Right hindlimb (tissue), 1 donor: ENCODE data around the gene COL25A1.
"Not testable (repeated sequence)": the region's sequence is repeated elsewhere in the genome, so short reads cannot be mapped to it uniquely, and the experiment has no call there.

ENCODE experiments used
- DNase-seq: peaks from one replicate; pipeline ENCODE4 v3.0.0-alpha.2; 2018

Gene COL25A1

DNA sequence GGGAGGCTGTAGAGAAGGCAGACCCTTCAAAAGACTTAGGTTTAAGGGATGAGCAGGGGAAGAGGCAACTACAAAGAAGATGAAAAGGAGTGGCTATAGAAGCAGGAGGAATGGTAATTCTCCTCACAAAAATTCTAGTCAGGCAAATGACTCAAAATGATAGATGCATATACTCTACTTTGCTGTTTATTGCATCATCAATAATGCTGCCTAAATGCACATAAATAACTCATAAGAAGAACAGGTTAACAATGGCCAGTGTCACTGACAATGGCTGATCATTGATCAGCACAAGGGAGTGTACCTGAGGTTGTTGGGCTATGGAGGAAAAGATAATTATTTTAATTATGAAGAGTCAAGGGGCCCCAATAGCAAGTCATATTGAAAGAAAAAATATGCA, 354.9 kb downstream of the COL25A1 start:
- no peak for DNase-seq

DNA sequence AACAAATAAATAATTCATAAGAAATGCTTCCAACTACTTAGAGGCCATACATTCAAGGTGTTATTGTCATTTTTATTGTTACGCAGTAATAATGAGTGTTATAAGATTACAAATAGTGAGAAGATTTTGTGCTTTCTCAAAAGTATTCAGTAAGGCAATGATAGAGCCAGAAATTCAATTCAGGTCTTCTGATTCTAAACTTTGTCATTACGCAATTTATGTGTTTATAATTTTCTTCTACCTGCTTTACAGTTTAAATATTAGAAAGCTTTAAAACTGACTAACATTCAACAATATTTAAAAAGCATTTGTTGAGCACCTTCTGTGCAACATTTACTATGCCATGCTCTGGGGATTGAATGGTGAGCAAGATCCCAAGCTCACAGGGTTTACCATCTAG, 356.2 kb downstream of the COL25A1 start:
- no peak for DNase-seq

DNA sequence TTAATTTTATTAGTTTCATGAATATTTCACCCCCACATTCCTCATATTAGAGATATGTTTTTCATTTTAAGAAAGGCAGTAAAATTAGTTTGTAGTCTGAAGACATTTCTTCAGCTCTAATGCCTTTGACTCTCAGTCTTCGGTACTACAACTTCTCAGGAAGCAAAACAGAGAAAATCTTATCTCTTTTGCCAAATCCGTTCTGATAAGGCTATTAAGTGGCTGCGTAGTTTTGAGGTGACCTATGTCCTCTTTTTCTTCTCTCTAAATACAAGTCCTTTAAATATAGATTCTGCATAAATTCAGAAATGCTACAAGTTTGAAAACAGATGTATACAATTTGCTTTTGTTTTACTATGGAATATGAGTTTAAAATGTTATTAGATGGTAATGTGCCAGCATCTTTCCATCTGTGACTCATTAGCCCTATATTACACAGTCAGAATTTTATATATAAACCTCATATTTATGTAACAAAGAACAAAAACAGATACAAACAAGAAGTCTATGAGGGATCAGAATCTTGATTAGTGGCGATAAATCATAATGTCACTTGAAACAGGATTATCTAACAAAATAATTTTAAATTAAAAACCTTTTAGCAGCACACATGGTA, 358.4 kb downstream of the COL25A1 start:
- DNase-seq: no peak

DNA sequence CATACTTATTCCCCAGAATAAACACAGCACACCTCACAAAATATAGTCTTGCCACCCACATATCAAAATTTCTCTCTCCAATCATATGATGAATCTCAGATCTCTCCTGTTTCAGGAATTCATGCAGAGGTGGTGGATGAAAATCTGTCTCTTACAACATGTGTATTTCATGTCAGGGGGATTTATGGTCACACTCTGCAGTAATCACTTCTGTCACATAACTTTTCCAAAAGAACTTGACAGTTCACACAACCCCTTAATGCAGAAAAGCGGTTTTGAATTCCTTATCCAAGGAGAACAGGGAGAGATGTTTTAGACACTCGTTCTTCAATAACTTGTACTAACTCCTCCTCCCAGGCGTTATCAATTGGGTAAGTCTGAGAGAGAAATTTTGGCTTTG, 359.1 kb downstream of the COL25A1 start:
- no peak for DNase-seq

DNA sequence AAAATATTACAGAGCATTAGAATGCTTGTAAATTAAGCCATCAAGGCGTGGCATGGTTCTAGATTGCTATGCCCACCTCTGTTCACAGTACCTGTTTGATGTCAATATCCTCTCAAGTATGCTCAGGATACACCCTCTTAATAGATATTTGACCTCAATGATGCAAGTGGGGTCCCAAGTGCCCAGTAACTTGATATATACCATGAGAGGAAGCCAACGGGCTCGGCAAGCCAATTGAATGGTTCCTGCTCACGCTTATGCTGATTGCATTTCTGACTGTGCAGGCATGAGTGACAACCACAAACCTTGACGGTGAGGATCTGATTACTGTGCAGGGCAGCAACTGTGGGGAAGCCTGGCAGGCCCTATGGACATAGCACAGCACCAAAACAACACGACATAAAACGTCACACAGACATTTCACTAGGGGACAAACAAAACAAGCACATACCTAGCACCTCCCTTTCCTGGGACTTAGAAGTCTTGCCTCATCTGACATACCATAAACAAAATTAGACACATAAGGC, 360.5 kb downstream of the COL25A1 start:
- no peak for DNase-seq

DNA sequence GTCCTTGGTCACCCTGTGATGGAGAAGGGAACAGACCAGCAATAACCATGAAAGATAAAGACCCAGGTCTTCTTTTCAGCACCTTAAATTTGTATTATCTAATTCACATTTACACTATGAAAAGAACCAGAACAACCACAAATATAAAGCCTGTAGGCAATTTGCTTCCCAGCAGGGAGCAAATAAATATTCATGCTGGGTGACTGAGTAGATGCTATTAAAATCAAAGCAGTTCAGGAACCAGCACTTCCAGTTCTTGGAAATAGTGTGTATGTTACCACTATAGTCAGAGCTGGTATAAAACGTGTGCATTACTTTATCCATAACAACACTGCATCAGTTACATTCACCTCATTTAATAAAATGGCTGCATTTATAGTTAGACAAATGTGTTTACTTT, 361.8 kb downstream of the COL25A1 start:
- no peak for DNase-seq

DNA sequence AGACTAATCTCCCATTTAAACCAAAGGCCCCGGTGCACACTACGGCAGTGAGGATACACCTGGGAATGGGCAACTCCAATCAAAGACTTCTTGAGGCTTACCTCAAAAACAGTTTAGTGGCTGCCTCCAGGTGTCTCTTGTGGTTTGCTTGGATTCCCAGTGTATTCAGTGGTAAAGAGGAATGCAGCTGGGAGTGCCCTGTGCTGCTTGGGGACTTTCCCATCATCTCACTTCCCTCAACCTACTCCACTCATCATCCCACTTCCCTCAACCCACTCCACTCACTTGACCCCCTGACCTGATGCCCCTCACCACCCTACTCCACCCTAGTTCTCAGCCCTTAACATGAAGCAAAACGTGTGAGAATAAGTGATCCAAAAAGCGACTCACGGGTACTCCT, 362.3 kb downstream of the COL25A1 start:
- no peak for DNase-seq

DNA sequence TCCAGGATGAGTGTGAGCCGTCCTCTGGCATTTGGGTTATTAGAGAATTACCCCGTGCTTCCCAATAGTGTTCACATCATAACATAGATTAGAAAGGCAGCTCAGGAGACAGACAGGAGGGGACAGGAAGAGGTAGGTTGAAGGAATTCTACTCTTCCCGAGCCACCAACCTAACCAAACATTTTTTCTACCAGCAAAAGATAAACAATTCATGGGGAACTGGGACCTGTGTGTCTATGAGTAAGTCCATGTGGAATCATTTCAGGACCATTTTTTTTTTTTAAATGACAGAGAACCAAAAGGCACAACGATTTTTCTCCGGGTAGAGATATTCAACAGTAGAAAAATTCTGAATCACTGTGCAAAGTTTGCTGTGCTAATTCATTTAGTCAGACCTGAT, 365.4 kb downstream of the COL25A1 start:
- no peak for DNase-seq

DNA sequence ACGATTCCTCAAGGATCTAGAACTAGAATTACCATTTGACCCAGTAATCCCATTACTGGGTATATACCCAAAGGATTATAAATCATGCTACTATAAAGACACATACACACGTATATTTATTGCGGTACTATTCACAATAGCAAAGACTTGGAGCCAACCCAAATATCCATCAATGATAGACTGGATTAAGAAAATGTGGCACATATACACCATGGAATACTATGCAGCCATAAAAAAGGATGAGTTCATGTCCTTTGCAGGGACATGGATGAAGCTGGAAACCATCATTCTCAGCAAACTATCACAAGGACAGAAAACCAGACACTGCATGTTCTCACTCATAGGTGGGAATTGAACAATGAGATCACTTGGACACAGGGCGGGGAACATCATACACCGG, 368.5 kb downstream of the COL25A1 start:
- DNase-seq: not testable (repeated sequence)

DNA sequence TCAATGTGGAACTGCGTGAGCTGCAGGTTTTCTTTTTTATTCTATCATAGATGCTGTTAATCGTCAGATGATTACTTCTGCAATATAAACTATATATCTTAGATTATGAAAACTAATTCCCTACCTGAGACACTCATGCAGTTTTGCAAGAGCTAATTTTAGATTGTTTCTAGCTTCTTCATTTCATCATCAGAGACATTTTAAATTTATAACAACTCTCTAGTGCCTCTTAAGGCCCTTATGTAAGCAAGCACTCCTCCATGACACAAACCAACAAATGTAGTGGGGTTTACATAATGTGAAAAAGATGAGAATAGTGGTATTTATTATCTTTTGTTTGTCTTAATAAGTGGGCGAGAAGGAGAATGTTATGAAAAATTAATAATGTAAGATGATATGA, 369.4 kb downstream of the COL25A1 start:
- DNase-seq: no peak

DNA sequence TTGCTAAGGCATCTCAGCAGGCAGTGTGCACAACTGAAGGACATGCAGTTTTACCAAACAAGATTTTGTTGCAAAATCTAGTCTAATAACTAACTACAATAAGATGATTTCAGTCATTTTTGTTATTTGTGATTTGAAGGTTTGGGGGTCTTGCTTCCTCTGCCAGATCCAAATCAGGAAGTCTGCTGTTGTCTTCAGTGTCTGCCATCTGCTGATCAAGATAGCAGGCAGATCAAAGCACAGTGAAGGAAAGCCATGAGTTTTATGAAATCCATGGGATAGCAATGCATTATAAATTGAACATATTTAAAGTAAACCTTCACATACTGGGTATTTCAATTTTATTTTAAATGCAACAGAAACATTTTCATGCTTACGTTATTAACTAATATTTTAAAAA, 370.5 kb downstream of the COL25A1 start:
- no peak for DNase-seq

DNA sequence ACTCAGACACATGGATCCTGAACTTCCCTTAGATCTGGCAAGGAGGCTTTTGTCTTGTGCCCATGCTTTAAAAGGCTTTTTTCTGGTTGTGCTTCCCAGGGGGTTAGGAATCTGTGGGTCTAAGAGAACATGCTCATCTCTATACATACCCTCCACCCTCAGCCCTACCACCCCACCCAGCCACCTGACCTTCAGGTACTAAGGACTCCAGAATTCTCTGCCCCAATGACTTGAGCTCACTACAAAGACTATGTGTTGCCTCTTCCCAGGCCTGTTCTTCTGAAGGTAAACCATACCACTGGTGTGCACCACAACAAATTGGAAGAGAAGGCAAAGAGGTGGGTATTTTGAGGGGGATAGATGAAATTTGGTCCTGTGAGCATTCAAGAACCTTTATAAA, 372.3 kb downstream of the COL25A1 start:
- no peak for DNase-seq

DNA sequence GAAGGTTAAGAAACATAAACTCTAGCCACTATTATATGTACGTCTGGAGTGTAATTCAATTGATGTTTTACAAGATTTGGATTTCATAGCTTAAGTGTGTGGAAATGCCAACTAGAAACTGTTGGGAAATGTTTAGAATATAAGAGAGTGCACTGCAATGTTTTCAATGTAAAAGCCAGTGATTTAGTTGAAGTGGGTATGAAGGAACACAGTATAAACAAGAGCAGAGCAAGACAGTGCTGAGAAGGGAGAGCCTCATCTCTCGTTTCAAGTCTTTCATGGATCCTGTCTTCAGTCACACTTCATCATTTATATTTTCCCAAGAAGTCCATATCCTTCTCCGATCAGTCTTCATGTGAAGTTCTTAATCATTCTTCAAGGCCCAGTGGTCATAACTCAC, 375.7 kb downstream of the COL25A1 start:
- DNase-seq: no peak

DNA sequence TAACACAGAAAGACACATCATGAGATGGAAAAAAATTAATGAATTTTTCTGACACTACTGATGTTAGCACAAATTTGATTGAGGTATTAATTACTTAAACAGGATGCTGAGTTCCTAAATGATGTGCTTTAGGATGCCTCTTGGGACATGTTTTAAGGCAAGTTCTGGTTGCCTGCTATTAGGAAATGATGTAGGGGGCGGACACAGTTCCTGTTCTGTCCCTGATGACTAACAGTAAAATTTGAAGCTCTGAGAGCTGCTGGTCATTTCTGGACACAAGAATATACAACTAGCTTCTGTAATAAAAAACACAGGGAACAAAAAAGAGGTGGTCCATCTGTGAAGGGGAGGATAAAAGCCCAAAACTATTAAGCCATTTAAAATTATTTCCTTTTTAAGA, 376.4 kb downstream of the COL25A1 start:
- DNase-seq: no peak

DNA sequence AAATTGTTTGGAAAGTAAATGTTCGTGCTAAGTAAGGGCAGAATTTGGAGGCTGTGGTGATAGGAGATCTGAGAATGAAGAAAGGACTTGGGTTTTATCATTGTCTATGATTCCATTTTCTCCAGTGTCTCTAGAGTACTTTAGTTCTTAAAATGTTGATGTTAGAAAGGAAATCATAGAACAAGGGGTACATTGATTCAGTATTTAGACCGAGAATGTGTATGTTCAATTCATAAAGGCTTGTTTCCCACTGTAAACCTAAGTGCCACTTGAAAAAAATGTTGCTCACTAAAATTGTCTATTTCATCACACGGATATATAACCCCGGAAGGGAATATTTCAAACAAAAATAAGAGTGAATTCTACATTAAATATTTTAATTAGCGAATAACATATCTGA, 380.3 kb downstream of the COL25A1 start:
- no peak for DNase-seq

DNA sequence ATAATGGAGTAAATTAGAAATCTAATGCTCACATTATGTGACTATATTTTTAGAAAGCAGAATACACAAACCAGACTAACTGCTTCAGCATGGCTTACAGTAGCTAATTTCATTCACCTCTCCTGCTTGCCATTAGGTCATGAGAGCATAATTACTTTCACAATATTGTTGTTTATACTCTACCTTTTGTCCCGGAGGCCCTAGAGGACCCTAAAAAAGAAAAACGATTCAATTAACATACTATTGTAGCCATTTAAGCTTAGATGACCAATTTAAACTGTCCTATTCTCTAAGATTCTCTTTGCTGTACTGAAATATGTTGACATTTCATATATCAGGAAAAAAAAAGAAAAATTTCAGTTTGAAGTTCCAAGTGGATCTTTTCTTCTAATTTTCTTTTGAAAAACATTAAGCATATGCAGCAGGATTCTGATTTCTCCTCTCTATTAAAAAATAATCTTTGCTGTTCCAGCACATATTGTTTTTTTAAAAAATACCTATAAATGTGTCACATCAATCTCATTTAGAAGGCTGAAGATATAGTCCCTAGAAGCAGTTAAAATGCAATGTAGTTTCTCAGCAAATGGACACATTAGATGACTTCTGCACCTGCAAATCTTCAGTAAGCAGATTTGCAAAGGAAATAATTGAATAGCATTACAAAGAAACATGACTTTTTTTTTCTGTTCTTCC, 381.9 kb downstream of the COL25A1 start:
- DNase-seq: no peak

DNA sequence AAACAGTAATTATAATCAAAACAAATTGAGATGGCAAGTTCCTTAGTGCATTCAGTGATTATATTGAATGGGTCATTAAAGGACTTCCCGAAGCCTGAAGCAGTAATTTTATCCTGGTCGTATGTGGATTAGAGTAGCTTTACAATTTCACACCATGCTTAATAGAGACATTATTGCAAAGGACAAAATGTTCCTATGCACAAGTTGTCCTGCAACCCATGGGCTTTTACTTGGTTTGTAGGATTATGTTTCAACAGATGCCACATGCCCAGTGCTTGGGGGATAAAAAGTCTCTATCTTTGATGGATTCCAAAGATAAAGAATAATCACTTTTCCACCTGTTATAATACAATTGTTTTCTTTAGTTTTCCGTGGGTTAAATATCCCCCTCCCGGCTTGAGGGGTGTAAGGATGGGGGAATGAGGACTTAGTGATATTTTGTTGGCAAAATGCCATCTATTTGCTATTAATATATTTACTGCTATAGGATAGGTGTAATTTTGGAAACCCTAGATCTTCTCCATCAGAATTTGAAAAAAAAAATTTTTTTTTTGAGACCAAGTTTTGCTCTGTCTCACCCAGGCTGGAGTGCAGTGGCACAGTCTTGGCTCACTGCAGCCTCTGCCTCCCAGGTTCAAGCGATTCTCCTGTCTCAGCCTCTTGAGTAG, 383.1 kb downstream of the COL25A1 start:
- no peak for DNase-seq

DNA sequence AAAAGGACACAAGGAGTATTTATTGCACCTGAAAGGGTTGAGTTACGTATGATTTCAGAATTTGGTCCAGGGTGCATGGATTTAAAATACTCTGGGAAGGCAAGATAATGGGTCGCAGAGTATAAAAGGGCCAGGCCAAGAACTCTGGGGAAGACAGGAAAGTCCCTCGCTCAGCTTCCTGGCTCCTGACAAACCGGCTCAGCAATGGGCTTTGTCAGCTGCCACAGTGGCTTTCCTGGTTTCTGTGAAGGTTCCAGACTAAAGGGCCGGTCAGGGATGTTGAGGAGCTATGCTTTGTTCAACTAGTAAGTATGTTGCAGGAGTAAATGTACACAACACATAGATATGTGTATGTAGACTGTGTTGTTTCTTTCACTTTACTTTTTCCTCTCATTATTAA, 385.2 kb downstream of the COL25A1 start:
- DNase-seq: no peak

DNA sequence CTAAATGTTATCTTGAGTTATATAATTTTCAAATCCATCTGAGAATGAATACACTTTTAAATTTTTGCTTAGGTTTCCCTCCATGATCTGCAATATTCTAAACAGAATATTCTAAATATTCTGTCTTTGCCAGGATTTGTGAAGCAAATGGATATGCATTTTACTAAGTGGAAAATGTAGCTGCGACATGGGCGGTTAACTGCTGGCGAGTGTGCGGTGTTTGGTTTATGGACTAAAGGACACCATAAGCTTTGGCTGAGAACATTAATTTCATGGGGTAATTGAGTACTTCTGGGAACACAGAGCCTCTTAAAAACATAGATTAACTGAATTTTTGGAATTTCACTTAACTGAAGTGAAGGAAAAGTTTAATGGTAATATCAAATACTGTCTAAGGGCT, 385.8 kb downstream of the COL25A1 start:
- DNase-seq: no peak

DNA sequence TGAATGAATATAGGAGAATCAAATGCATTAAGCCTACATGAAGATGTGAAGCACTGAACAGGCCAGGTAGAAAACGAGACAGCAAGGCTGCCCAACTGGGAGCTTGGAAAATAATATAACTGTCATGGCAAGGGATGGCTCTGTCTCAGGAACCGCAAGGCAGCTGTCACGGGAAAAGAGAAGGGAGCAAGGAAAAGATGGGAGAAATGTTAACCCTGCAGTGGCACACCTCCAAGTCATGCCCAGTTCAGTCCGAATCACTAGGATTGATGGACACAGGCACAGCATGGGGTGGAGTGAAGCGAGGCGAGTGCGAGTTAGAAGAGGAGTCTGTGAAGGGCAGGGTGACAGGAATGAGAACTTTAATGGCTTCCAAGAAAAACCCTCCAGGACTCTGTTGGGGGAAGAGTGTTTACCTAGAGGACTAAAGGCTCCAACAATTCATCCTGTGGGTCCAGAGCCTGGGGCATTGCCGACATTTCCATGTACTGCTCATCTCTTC, 395.5 kb downstream of the COL25A1 start:
- DNase-seq: no peak

DNA sequence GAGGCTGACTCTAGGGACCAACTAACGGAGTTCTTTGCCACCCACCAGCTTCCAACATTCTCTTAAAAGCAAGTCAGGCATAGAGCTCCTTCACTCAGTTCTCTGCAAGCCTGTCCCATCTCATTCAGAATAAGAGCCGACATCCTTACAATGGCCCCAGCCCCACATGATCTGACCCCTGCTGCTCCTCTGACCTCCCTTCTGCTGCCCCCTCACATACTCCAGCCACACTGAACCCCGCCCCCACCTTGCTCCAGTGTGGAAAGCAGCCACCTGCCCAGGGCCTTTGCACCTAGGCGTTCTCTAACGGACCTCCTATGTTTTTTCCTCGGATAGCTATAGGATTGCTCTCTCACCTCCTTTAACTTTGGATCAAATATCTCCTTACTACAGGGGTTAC, 396.5 kb downstream of the COL25A1 start:
- DNase-seq: no peak

DNA sequence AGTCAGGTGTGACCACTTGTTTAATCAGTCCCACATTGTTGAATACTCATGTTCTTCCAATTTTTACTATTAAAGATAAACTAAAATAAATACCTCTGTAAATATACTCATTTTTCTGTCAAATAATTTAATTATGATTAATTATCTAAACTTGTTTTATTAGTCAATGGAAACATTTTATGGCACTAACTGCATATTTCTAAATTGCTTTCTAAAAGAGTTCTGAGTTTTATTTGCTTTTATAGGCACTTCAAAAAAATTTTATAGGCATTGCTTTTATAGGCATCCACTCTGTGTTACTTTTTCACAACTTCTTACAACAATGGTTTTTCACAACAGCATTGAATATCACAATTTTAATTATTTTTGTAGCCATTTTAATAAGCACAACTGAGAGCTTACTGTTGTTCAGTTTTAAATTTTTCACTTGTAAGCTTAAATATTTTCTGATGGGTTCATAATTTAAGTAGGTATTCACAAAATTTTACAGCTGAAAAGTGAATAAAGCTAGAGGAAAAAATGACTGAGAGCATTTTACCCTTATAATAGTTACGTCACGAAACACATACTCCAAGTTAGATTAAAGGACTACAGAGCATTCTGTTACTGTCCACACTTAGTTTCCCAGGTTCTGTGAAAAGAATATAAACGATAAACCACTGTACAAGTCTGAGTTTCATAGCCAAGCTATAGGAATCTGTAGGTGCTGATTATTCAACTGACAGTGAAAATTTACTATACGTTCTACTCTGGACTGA, 398.8 kb downstream of the COL25A1 start:
- no peak for DNase-seq

DNA sequence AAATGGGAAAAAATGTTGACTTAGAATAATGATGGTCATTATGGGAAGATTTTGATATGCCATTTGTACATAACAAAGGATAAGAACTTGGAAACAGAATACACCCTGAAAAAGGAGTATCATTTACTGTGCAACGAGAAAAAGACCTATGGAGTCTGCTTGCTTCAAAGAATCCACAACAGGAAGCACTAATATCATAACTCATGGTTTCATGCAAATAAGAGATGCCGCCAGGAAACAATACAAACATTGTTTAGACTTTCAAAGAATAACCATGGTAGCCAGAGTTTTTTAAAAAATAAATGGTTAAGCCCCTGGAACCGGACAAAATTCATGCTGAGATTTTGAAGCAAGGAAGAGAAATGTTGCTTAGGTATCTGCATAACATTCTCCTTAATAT, 399.7 kb downstream of the COL25A1 start:
- DNase-seq: no peak
